Measurements from ENCODE around the gene SLC19A3.

DNA sequence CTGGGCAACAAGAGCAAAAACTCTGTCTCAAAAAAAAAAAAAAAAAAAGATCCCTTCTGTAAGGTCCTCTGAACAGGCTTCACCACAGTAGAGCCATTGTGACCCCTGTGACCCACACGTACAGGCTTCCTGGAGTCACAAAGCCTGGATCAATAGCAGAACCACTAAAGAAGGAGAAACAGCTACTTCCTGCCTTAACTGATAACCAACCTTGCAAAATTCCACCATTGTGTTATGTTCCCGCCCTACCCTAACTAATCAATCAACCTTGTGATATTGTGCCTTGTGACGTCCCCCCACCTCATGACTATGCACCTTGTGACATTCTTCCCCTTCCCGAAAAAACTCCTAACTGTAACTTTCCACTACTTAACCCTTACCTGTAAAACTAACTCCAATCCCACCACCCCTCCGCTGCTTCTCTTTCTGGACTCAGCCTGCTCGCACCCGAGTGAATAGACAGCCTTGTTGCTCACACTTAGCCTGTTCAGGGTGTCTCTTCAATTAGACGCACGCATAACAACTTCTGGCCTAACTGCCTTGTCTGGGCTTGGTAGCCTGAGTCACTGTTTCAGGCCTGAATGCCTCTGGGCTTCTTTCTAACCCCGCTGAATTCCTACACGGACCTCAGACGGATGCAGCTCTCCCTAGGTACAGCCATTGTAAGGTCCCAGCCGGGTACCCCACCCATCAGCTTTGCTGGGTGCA, 41.7 kb upstream of the SLC19A3 start:
- TF ChIP-seq, protein P1, sequence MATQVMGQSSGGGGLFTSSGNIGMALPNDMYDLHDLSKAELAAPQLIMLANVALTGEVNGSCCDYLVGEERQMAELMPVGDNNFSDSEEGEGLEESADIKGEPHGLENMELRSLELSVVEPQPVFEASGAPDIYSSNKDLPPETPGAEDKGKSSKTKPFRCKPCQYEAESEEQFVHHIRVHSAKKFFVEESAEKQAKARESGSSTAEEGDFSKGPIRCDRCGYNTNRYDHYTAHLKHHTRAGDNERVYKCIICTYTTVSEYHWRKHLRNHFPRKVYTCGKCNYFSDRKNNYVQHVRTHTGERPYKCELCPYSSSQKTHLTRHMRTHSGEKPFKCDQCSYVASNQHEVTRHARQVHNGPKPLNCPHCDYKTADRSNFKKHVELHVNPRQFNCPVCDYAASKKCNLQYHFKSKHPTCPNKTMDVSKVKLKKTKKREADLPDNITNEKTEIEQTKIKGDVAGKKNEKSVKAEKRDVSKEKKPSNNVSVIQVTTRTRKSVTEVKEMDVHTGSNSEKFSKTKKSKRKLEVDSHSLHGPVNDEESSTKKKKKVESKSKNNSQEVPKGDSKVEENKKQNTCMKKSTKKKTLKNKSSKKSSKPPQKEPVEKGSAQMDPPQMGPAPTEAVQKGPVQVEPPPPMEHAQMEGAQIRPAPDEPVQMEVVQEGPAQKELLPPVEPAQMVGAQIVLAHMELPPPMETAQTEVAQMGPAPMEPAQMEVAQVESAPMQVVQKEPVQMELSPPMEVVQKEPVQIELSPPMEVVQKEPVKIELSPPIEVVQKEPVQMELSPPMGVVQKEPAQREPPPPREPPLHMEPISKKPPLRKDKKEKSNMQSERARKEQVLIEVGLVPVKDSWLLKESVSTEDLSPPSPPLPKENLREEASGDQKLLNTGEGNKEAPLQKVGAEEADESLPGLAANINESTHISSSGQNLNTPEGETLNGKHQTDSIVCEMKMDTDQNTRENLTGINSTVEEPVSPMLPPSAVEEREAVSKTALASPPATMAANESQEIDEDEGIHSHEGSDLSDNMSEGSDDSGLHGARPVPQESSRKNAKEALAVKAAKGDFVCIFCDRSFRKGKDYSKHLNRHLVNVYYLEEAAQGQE (IDR thresholded peaks at IDR 0.05; ENCODE audit: borderline replicate concordance): no peak
- TF ChIP-seq POLR2AphosphoS5 (IDR thresholded peaks at IDR 0.05) (no peak), EZH2 (IDR thresholded peaks at IDR 0.05; ENCODE audit: borderline replicate concordance, insufficient read depth, low read length, poor library complexity, severe bottlenecking) (no peak), EP300 (conservative IDR thresholded peaks at IDR 0.05; ENCODE audit: poor library complexity, severe bottlenecking) (no peak), SMC3 (conservative IDR thresholded peaks at IDR 0.05; ENCODE audit: poor library complexity) (no peak), TAF1 (IDR thresholded peaks at IDR 0.05; ENCODE audit: low read depth) (no peak)
- TF ChIP-seq, protein P2, sequence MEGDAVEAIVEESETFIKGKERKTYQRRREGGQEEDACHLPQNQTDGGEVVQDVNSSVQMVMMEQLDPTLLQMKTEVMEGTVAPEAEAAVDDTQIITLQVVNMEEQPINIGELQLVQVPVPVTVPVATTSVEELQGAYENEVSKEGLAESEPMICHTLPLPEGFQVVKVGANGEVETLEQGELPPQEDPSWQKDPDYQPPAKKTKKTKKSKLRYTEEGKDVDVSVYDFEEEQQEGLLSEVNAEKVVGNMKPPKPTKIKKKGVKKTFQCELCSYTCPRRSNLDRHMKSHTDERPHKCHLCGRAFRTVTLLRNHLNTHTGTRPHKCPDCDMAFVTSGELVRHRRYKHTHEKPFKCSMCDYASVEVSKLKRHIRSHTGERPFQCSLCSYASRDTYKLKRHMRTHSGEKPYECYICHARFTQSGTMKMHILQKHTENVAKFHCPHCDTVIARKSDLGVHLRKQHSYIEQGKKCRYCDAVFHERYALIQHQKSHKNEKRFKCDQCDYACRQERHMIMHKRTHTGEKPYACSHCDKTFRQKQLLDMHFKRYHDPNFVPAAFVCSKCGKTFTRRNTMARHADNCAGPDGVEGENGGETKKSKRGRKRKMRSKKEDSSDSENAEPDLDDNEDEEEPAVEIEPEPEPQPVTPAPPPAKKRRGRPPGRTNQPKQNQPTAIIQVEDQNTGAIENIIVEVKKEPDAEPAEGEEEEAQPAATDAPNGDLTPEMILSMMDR (IDR thresholded peaks at IDR 0.05; ENCODE audit: poor library complexity, severe bottlenecking): no peak

Data from neural cell (in vitro differentiated cells).